Skeletal muscle satellite cell (primary cell): ENCODE results near the gene JKAMP.

Experiments used
- H3K27me3 ChIP-seq: 2 replicates; pipeline ENCODE4 v1.7.0; 2013; ENCODE audit warnings: low read length; ENCODE audit not compliant: control insufficient read depth, insufficient read depth
- H3K36me3 ChIP-seq: 2 replicates; pipeline ENCODE4 v1.7.0; 2013; ENCODE audit warnings: mild to moderate bottlenecking, control low read depth, low read length; ENCODE audit not compliant: insufficient read depth
- H3K4me1 ChIP-seq: 2 replicates; pipeline ENCODE4 v1.7.0; 2013; ENCODE audit warnings: low read length; ENCODE audit not compliant: control insufficient read depth, insufficient read depth
- H3K4me2 ChIP-seq: 2 replicates; pipeline ENCODE4 v1.7.0; 2013; ENCODE audit warnings: mild to moderate bottlenecking, low read length
- H3K4me3 ChIP-seq: 2 replicates; pipeline ENCODE4 v1.7.0; 2013; ENCODE audit warnings: low read length
- H3K9ac ChIP-seq: 2 replicates; pipeline ENCODE4 v1.7.0; 2013; ENCODE audit warnings: mild to moderate bottlenecking, low read depth, low read length, moderate library complexity
- H3K9me3 ChIP-seq: replicated peaks from 2 replicates; pipeline ENCODE4 v1.7.0; 2013; ENCODE audit warnings: mild to moderate bottlenecking, control low read depth, low read length

The JKAMP gene

DNA sequence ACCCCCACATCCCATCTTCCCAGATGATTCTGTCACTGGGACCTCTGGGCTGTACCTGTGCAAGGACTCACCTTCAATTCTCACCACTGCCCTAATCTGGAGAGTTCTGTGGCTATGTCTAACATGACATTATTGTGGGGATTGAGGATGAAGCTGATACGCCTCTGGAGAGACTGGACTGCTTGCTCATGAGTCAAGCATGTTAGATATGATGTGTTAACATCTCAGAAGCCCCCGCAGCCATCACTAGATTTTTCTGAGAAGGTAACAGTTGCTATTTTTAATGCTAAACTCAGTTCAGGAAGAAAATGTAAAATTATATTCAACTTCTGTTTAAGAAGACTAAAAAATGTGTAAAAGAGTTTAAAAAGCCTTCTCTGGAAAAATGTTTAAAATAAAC, 25.7 kb downstream of the JKAMP start:
- H3K27me3 ChIP-seq = no peaks in the 10 kb centered on the region
- H3K4me1 ChIP-seq = no peaks in the 10 kb centered on the region
- H3K36me3 ChIP-seq = no peaks in the 10 kb centered on the region
- no peak overlapping the region for H3K4me3 ChIP-seq
- H3K4me2 ChIP-seq = no peak overlapping the region
- no peaks in the 10 kb centered on the region for H3K9me3 ChIP-seq
- H3K9ac ChIP-seq = no peak overlapping the region

DNA sequence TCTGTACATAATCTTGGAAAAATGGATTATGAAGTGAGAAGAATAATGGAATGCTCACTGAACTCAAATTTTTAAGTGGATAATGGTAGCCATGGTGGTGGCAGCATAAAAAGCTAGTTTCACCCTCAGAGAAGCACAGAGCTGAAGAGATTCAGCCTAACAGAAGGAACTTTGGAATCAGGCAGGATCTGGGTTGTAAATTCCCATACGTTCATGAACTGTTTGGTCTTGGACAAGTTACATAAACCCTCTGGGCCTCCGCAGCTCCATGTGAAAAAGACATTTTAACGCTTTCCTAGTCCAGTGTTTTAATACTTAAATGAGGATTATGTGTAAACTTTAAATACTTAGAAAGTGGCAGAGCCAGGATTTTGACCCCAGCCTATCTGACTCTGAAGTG, 26.6 kb downstream of the JKAMP start:
- H3K4me1 ChIP-seq = no peaks in the 10 kb centered on the region
- H3K9me3 ChIP-seq = no peaks in the 10 kb centered on the region
- no peak overlapping the region for H3K9ac ChIP-seq
- no peaks in the 10 kb centered on the region for H3K36me3 ChIP-seq
- H3K4me3 ChIP-seq = no peak overlapping the region
- no peak overlapping the region for H3K4me2 ChIP-seq
- H3K27me3 ChIP-seq = no peaks in the 10 kb centered on the region

DNA sequence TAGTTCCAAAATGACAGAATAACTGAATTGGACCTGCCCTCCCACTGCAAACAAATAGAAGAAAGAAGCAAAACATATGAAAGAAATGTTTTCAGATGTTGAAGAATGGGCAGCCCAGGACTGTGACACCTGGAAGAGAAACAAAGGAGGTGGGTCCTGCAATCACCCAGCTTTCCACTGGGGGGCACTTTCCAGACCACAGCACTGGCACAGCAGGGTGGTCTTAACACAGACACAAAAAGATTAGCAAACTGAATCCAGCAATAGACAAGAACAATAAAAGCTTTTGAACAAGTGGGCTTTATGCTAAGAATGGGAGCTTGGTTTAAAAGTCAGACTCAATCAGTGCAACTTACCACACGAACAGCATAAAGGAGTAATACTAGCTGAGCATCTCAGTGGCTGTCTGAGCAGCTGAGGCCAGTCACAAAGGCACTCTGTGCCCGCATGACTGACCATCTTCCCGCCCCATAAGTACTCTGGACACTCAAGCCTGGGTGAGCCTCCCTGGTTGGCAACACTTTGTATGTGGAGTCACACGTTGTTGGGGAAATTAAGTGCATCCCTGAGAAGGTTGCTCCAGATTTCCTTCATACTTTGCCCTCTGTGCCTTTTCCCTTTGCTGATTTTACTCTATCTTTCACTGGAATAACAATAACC, 27.7 kb downstream of the JKAMP start:
- H3K4me1 ChIP-seq = no peaks in the 10 kb centered on the region
- no peaks in the 10 kb centered on the region for H3K27me3 ChIP-seq
- H3K4me3 ChIP-seq = no peak overlapping the region
- no peaks in the 10 kb centered on the region for H3K36me3 ChIP-seq
- no peaks in the 10 kb centered on the region for H3K9me3 ChIP-seq
- no peak overlapping the region for H3K9ac ChIP-seq
- H3K4me2 ChIP-seq = no peak overlapping the region

DNA sequence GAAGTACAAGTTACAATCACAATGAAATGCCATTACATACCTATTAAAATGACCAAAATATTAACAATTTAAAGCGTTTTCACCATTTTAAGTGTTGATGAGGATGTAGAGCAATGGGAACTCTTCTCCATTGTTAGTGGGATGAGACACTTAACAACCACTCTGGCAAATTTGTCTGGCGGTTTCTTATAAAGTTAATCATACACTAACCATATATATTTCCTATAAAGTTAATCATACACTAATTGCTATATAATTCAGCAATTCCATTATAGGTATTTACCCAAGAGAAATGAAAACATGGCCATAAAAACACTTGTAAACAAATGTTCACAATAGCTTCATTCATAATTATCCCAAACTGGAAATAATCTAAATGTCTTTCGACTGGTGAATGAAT, 35.9 kb downstream of the JKAMP start:
- Histone ChIP-seq H3K9me3 (no peaks in the 10 kb centered on the region), H3K36me3 (no peaks in the 10 kb centered on the region), H3K27me3 (peaks cover 10% of the 10 kb centered on the region), H3K4me2 (no peak overlapping the region), H3K4me1 (no peaks in the 10 kb centered on the region), H3K9ac (no peak overlapping the region), H3K4me3 (no peak overlapping the region)

DNA sequence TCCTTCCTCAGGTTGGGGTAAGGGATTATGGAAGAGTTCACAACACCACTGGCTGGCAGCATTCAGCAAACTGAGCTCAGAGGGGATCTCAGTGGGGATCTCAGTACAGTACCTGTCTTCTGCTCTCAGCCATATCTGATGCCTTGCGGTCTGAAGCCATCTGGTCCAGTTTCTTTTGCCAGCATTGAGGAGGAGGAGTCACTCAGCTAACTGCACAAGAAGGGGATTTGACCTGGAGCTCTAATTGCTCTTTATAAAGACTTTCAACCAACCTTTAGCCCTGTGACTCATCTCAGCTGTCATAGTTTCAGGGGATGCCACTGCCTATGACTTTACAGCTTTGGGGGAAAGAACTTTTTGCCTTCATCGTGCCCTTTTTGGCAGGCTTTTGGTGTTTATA, 44.9 kb downstream of the JKAMP start:
- no peaks in the 10 kb centered on the region for H3K4me1 ChIP-seq
- H3K4me3 ChIP-seq = no peak overlapping the region
- H3K9ac ChIP-seq = no peak overlapping the region
- no peak overlapping the region for H3K4me2 ChIP-seq
- peaks cover 7% of the 10 kb centered on the region for H3K27me3 ChIP-seq
- no peaks in the 10 kb centered on the region for H3K36me3 ChIP-seq
- H3K9me3 ChIP-seq = no peaks in the 10 kb centered on the region

DNA sequence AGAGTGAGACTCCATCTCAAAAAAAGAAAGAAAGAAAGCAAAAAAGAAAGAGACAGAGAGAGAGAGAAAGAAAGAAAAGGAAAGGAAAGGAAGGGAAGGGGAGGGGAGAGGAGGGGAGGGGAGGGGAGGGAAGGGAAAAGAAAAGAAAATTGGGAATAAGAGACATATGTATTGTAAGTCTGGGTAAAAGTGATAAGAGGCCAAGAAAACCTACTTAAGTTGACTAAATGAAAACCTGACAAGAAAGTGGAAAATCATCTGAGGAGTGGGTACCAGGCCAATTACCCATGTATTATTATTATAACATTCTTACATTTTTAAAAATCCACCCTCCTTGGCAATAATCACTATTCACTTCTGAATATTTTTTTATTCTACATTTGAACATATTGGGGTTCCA, 46.0 kb downstream of the JKAMP start:
- H3K9ac ChIP-seq = no peak overlapping the region
- no peaks in the 10 kb centered on the region for H3K27me3 ChIP-seq
- H3K4me1 ChIP-seq = peaks cover 6% of the 10 kb centered on the region
- no peak overlapping the region for H3K4me3 ChIP-seq
- no peak overlapping the region for H3K4me2 ChIP-seq
- H3K9me3 ChIP-seq = no peaks in the 10 kb centered on the region
- no peaks in the 10 kb centered on the region for H3K36me3 ChIP-seq

DNA sequence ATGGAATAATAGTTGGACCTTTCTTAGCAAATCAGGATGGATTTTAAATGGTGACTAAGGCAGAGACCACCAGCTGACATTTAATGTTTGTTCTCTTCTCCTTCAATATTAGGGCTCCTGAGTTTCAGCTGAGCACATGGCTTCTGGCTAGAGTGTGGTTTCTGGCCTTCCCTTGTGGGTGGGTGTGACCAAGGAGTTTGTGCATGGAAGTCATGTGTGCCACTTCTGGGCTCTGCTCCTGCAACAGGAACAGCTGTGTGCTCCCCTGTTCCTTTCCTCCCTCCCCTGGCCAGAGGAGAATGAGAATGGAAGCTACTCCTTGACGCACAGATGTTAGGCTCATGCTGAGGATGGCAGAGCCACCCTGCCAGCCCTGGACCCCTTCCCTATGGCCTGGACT, 48.1 kb downstream of the JKAMP start:
- no peak overlapping the region for H3K4me2 ChIP-seq
- no peaks in the 10 kb centered on the region for H3K9me3 ChIP-seq
- H3K9ac ChIP-seq = no peak overlapping the region
- no peaks in the 10 kb centered on the region for H3K27me3 ChIP-seq
- H3K4me3 ChIP-seq = no peak overlapping the region
- no peaks in the 10 kb centered on the region for H3K36me3 ChIP-seq
- H3K4me1 ChIP-seq = peaks cover 6% of the 10 kb centered on the region

DNA sequence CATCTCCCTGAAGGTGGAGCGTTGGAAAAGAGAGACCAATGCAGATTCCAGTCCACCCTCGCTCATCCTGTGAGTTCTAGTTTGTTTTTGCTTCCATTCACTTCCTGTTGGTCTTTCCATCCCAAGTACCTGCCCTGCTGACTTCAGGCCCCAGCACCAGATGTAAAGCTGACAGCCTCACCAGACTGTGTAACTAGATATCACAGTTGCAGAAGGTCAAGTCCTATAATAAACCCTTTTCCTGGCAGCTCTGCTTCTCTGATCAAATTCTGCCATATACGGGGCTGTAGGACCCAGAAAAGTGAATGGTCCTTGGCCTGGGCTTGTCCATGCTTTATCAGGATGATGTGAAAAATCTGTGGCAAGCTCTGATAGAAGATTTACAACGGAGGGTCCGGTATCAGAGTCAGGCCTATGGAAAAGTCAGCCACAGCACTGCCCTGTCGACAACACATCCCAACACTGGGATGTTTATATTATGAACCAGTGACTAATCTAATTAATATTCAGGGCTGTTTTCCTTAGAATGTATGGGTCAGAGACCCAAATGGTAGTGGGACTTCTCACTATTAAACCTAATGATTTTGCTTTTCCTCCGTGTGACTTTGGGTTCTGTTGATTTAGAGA, 50.2 kb downstream of the JKAMP start:
- Histone ChIP-seq H3K27me3 (no peaks in the 10 kb centered on the region), H3K4me2 (no peak overlapping the region), H3K9me3 (no peaks in the 10 kb centered on the region), H3K36me3 (no peaks in the 10 kb centered on the region), H3K4me3 (no peak overlapping the region), H3K9ac (no peak overlapping the region), H3K4me1 (peaks cover 6% of the 10 kb centered on the region)

DNA sequence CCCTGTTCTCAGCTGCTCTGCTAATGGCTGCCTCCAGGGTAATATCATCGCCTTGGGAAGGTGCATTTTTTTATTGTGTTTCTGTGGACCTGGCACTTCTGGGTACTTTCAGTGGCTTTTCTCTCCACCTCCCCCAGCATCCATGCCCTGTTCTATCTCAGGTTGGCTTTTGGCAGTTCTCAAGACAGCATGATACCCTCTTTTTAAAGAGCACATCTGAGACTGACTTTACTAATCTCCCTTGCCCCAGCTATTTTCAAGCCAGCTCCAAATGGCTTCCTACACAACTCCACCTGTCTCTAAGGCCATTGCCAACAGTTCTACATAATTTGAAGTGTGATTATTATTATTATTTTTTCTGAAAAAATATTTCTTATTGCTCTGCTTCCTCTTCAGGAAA, 53.2 kb downstream of the JKAMP start:
- no peak overlapping the region for H3K4me2 ChIP-seq

DNA sequence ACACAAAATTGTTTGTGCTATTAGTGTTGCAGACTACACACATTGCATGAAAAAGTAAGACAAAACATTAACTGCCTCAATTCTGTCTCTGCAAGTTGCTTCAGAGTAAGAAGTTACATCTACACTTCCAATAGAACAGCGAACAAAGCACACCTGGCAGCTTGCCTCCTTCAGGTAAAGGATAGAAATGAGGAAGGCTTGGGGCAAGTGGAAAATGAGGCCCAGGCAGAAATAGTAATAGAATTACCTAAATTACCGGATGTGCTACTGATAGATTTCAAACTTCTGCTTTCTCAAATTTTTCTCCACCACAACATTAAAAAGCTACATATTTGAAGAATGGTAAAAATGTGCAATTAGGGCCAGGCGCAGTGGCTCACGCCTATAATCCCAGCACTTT, 54.6 kb downstream of the JKAMP start:
- no peaks in the 10 kb centered on the region for H3K36me3 ChIP-seq
- no peaks in the 10 kb centered on the region for H3K9me3 ChIP-seq
- no peak overlapping the region for H3K4me2 ChIP-seq
- H3K27me3 ChIP-seq = no peaks in the 10 kb centered on the region
- H3K9ac ChIP-seq = no peak overlapping the region
- H3K4me1 ChIP-seq = peaks cover 6% of the 10 kb centered on the region
- H3K4me3 ChIP-seq = no peak overlapping the region

More for the DNA sequence above, 53.2 kb downstream of the JKAMP start:
- Histone ChIP-seq H3K4me1 (peaks cover 6% of the 10 kb centered on the region), H3K9ac (no peak overlapping the region), H3K36me3 (no peaks in the 10 kb centered on the region), H3K4me3 (no peak overlapping the region), H3K9me3 (no peaks in the 10 kb centered on the region), H3K27me3 (no peaks in the 10 kb centered on the region)

DNA sequence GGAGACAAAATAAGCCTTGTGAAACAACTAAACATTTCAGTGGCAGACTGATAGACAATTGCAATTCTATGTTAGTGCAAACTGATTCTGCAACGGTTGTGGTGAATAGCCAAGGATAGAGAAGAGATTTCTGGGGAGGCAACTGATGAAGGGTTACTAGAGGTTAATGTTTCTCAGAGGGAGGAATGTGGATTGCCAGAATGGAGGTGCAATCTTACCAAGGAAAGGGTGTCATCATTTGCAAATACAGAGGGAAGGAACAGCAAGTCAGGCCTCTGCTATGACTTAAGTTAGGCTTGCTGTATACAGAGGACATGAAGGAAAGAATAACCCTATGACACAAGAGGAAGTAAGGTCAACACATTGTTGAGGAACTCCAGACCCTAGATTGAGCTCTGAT, 56.5 kb downstream of the JKAMP start:
- Histone ChIP-seq H3K9ac (no peak overlapping the region), H3K36me3 (no peaks in the 10 kb centered on the region), H3K4me3 (no peak overlapping the region), H3K4me2 (no peak overlapping the region), H3K27me3 (no peaks in the 10 kb centered on the region), H3K9me3 (no peaks in the 10 kb centered on the region), H3K4me1 (peaks cover 14% of the 10 kb centered on the region)

DNA sequence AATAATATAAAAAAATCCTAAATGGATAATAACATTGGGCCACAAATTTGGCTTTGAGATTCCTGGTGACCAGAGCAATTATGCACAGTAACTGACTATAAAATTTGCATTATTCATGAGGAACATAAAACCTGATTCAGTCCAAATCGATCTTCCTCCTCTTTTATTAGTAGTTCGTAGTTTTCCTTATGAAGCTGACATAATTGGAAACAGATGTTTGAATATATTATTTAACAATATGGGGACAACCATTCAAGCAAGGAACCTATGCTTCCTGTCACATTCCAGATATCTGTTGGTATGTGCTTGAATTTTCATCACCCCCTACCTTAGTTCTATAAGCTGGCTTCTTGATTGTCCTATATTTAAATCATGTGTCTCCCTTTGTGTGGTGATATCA, 57.4 kb downstream of the JKAMP start:
- no peaks in the 10 kb centered on the region for H3K9me3 ChIP-seq
- H3K9ac ChIP-seq = no peak overlapping the region
- peaks cover 14% of the 10 kb centered on the region for H3K4me1 ChIP-seq
- H3K4me2 ChIP-seq = no peak overlapping the region
- no peaks in the 10 kb centered on the region for H3K36me3 ChIP-seq
- no peaks in the 10 kb centered on the region for H3K27me3 ChIP-seq
- H3K4me3 ChIP-seq = no peak overlapping the region
